OCI-LY3 (cell line): ENCODE data around the gene ZNF41.

Experiments
- H2AFZ ChIP-seq: fragments of 200-600, 300-600 bp; shearing (Covaris generic); 2 replicates; pipeline ENCODE4 v1.6.0; 2014; ENCODE audit warnings: antibody characterized with exemption, low read depth, low read length
- H3K27ac ChIP-seq: fragments of 200-600, 300-600 bp; sonication (generic); 2 replicates; pipeline ENCODE4 v1.5.1; 2014; ENCODE audit warnings: mild to moderate bottlenecking, low read length, moderate library complexity, mixed read lengths
- H3K27me3 ChIP-seq: fragments of 200-600, 300-600 bp; sonication (generic); 2 replicates; pipeline ENCODE4 v1.6.1; 2014; ENCODE audit warnings: low read depth, low read length, mixed read lengths
- H3K36me3 ChIP-seq: fragments of 200-600, 300-600 bp; sonication (generic); replicated peaks from 2 replicates; pipeline ENCODE3; 2014; ENCODE audit warnings: low read depth, low read length, mixed read lengths
- H3K4me1 ChIP-seq: fragments of 300-600, 200-600 bp; sonication (generic); 2 replicates; pipeline ENCODE4 v1.6.1; 2014; ENCODE audit warnings: low read length, mixed read lengths
- H3K4me2 ChIP-seq: fragments of 200-600, 300-600 bp; sonication (generic); 2 replicates; pipeline ENCODE4 v1.6.1; 2014; ENCODE audit warnings: low read length, mixed read lengths
- H3K4me3 ChIP-seq: fragments of 300-600, 200-600 bp; sonication (generic); 2 replicates; pipeline ENCODE4 v1.5.1; 2014; ENCODE audit warnings: antibody characterized with exemption, mild to moderate bottlenecking, low read length, moderate library complexity
- H3K79me2 ChIP-seq: fragments of 300-600, 200-600 bp; shearing (Covaris generic); 2 replicates; pipeline ENCODE4 v1.6.1; 2014; ENCODE audit warnings: mild to moderate bottlenecking, low read length, mixed read lengths
- H3K9ac ChIP-seq: fragments of 300-600, 200-600 bp; shearing (Covaris generic); 2 replicates; pipeline ENCODE4 v1.6.0; 2014; ENCODE audit warnings: mild to moderate bottlenecking, low read length, moderate library complexity
- H3K9me3 ChIP-seq: fragments of 200-600, 300-600 bp; shearing (Covaris generic); 2 replicates; pipeline ENCODE4 v1.6.1; 2014; ENCODE audit warnings: low read length, mixed read lengths; ENCODE audit not compliant: insufficient read depth
- H4K20me1 ChIP-seq: fragments of 200-600, 300-600 bp; sonication (generic); 2 replicates; pipeline ENCODE4 v1.6.1; 2016; ENCODE audit warnings: low read length, mixed read lengths; ENCODE audit not compliant: insufficient read depth
- EZH2phosphoT487 ChIP-seq: fragments of 200-600 bp; shearing (Covaris generic); IDR thresholded peaks from 2 replicates; pipeline ENCODE4 v1.6.1; 2018; ENCODE audit warnings: antibody characterized with exemption, mixed run types, low read depth
- TF ChIP-seq, protein P1 (sequence below): fragments of 200-600, 300-600 bp; sonication (generic); IDR thresholded peaks from 2 replicates; pipeline ENCODE4 v1.5.1; 2014; ENCODE audit warnings: antibody characterized with exemption, low read length, low read depth

Gene ZNF41

DNA sequence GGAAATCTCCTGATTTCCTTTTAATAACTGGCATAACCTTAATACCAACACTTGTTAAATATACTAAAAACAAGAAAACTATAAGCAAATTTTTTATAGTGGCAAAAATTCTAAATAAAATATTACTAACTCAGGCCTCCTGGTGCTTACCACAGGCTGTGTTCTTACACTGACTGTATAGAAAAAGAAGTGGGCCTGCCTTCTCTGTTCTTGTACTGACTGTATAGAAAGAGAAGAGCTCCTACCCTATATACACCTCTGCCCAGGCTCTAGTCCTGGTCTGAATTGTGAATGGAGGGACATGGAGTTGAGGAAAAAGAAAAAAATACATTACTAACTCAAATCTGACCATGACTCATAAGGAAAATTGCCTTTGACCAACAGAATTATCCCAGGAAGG is 7.5 kb downstream of the ZNF41 start:
- Histone ChIP-seq H3K4me1 (peaks cover 4% of the 10 kb centered on the region; the same call in 1 of the 2 replicates), H3K9me3 (no peaks in the 10 kb centered on the region), H3K4me2 (no peak overlapping the region), H3K27me3 (no peaks in the 10 kb centered on the region), H3K36me3 (peaks cover 3% of the 10 kb centered on the region), H4K20me1 (no peaks in the 10 kb centered on the region), H3K27ac (no peak overlapping the region), H2AFZ (no peak overlapping the region), H3K9ac (no peak overlapping the region), H3K79me2 (peaks cover 62% of the 10 kb centered on the region), H3K4me3 (no peak overlapping the region)
- TF ChIP-seq, protein P1, sequence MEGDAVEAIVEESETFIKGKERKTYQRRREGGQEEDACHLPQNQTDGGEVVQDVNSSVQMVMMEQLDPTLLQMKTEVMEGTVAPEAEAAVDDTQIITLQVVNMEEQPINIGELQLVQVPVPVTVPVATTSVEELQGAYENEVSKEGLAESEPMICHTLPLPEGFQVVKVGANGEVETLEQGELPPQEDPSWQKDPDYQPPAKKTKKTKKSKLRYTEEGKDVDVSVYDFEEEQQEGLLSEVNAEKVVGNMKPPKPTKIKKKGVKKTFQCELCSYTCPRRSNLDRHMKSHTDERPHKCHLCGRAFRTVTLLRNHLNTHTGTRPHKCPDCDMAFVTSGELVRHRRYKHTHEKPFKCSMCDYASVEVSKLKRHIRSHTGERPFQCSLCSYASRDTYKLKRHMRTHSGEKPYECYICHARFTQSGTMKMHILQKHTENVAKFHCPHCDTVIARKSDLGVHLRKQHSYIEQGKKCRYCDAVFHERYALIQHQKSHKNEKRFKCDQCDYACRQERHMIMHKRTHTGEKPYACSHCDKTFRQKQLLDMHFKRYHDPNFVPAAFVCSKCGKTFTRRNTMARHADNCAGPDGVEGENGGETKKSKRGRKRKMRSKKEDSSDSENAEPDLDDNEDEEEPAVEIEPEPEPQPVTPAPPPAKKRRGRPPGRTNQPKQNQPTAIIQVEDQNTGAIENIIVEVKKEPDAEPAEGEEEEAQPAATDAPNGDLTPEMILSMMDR, result no peak
- no peak for TF ChIP-seq EZH2phosphoT487

DNA sequence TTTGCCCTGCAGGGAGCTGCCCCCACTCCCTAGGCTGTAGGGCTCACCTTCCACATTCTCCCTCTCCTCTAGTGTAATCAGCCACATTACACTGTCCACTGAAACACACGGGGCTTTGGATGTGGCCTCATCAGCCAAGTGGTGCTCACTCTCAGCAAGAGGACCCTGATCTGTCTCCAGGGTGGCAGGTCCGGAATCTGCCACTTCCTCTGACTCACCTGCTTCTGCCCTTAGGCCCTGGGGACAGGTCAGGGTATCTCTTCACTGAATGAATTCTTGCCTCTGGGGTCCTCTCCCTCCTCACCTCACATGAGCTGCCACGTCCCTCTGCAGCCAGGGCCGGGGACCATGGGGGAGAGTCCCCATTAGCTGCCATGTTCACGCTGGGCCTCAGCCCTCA is 15.9 kb downstream of the ZNF41 start:
- Histone ChIP-seq H3K27ac (no peak overlapping the region), H4K20me1 (no peaks in the 10 kb centered on the region), H3K4me3 (no peak overlapping the region), H3K27me3 (no peaks in the 10 kb centered on the region), H3K9ac (no peak overlapping the region), H3K4me1 (no peaks in the 10 kb centered on the region), H2AFZ (no peak overlapping the region), H3K36me3 (peaks cover 3% of the 10 kb centered on the region), H3K4me2 (no peak overlapping the region), H3K79me2 (peaks cover 3% of the 10 kb centered on the region), H3K9me3 (no peaks in the 10 kb centered on the region)
- no peak for TF ChIP-seq EZH2phosphoT487
- TF ChIP-seq, protein P1, result no peak

DNA sequence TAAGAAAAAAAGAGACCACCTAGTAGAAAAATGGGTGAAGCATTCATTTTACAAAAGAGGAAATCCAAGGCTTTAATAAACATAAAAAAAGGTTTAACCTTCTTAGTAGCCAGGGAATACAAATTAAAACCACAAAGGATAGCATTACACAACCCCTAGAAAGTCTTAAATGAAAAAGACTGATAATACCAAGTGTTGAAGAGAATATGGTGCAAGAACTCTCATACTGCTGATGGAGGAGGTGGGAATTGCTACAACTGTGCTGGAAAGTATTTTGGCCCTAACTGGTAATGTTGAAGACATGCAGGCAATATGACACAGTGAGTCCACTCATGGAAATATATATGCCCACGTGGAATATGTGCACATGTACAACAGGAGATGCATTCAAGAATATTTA is 22.5 kb downstream of the ZNF41 start:
- H3K36me3 ChIP-seq, result peaks cover 11% of the 10 kb centered on the region
- no peak overlapping the region for H3K27ac ChIP-seq
- H3K9me3 ChIP-seq, result no peaks in the 10 kb centered on the region
- no peaks in the 10 kb centered on the region for H3K4me1 ChIP-seq
- no peak for TF ChIP-seq EZH2phosphoT487
- TF ChIP-seq, protein P1, result no peak
- H2AFZ ChIP-seq, result no peak overlapping the region
- no peaks in the 10 kb centered on the region for H3K79me2 ChIP-seq
- H3K27me3 ChIP-seq, result no peaks in the 10 kb centered on the region
- H3K4me2 ChIP-seq, result no peak overlapping the region
- H4K20me1 ChIP-seq, result no peaks in the 10 kb centered on the region
- H3K9ac ChIP-seq, result no peak overlapping the region
- H3K4me3 ChIP-seq, result no peak overlapping the region

GRCh38 chrX:47458528-47458927 is 24.5 kb downstream of the ZNF41 start:
- no peak overlapping the region for H3K4me3 ChIP-seq
- TF ChIP-seq EZH2phosphoT487, result no peak
- TF ChIP-seq, protein P1, result no peak
- H3K4me1 ChIP-seq, result no peaks in the 10 kb centered on the region
- no peak overlapping the region for H3K4me2 ChIP-seq
- no peaks in the 10 kb centered on the region for H3K79me2 ChIP-seq
- no peaks in the 10 kb centered on the region for H3K9me3 ChIP-seq
- no peaks in the 10 kb centered on the region for H4K20me1 ChIP-seq
- H3K27me3 ChIP-seq, result no peaks in the 10 kb centered on the region
- no peak overlapping the region for H3K27ac ChIP-seq
- H3K9ac ChIP-seq, result no peak overlapping the region
- peaks cover 16% of the 10 kb centered on the region for H3K36me3 ChIP-seq
- no peak overlapping the region for H2AFZ ChIP-seq
